ENCODE results near the gene SF3B3.
"Not testable (repeated sequence)": the region's sequence is repeated elsewhere in the genome, so short reads cannot be mapped to it uniquely, and the experiment has no call there.

SF3B3 gene

GRCh38 chr16:70579648-70580630 lies 56.3 kb downstream of the SF3B3 start:
- Mint-ChIP-seq H3K4me3 (no peak overlapping the region), H3K4me1 (ENCODE audit: low read depth) (peaks cover 2% of the 10 kb centered on the region), H3K9me3 (no peaks in the 10 kb centered on the region), H3K36me3 (ENCODE audit: low read depth) (peaks cover 3% of the 10 kb centered on the region), H3K27me3 (ENCODE audit: low read depth) (no peaks in the 10 kb centered on the region), H3K27ac (no peak overlapping the region)

GRCh38 chr16:70582280-70582978 lies 58.8 kb downstream of the SF3B3 start:
- Mint-ChIP-seq H3K27me3 (ENCODE audit: low read depth) (no peaks in the 10 kb centered on the region), H3K4me3 (no peak overlapping the region), H3K36me3 (ENCODE audit: low read depth) (no peaks in the 10 kb centered on the region), H3K4me1 (ENCODE audit: low read depth) (no peaks in the 10 kb centered on the region), H3K27ac (no peak overlapping the region), H3K9me3 (no peaks in the 10 kb centered on the region)

GRCh38 chr16:70586731-70587130 lies 63.1 kb downstream of the SF3B3 start:
- Mint-ChIP-seq H3K9me3 (no peaks in the 10 kb centered on the region), H3K4me3 (no peak overlapping the region), H3K27me3 (ENCODE audit: low read depth) (no peaks in the 10 kb centered on the region), H3K4me1 (ENCODE audit: low read depth) (no peaks in the 10 kb centered on the region), H3K36me3 (ENCODE audit: low read depth) (no peaks in the 10 kb centered on the region), H3K27ac (no peak overlapping the region)

GRCh38 chr16:70588565-70588964 lies 64.9 kb downstream of the SF3B3 start:
- H3K9me3 Mint-ChIP-seq = no peaks in the 10 kb centered on the region
- H3K27ac Mint-ChIP-seq = no peak overlapping the region
- H3K4me3 Mint-ChIP-seq = no peak overlapping the region
- no peaks in the 10 kb centered on the region for H3K4me1 Mint-ChIP-seq (ENCODE audit: low read depth)
- no peaks in the 10 kb centered on the region for H3K27me3 Mint-ChIP-seq (ENCODE audit: low read depth)
- no peaks in the 10 kb centered on the region for H3K36me3 Mint-ChIP-seq (ENCODE audit: low read depth)

- not testable (repeated sequence) for H3K4me3 Mint-ChIP-seq; H3K9me3 Mint-ChIP-seq; H3K36me3 Mint-ChIP-seq (ENCODE audit: low read depth); H3K27me3 Mint-ChIP-seq (ENCODE audit: low read depth); H3K4me1 Mint-ChIP-seq (ENCODE audit: low read depth); H3K27ac Mint-ChIP-seq
Measured at GRCh38 chr16:70589416-70589815, 65.8 kb downstream of the SF3B3 start.

- H3K9me3 Mint-ChIP-seq = no peaks in the 10 kb centered on the region
- H3K4me1 Mint-ChIP-seq (ENCODE audit: low read depth) = no peaks in the 10 kb centered on the region
- no peaks in the 10 kb centered on the region for H3K36me3 Mint-ChIP-seq (ENCODE audit: low read depth)
- H3K27ac Mint-ChIP-seq = no peak overlapping the region
- no peak overlapping the region for H3K4me3 Mint-ChIP-seq
- H3K27me3 Mint-ChIP-seq (ENCODE audit: low read depth) = no peaks in the 10 kb centered on the region
Measured at GRCh38 chr16:70589998-70590471, 66.4 kb downstream of the SF3B3 start.

GRCh38 chr16:70590722-70591415 lies 67.3 kb downstream of the SF3B3 start:
- no peaks in the 10 kb centered on the region for H3K27me3 Mint-ChIP-seq (ENCODE audit: low read depth)
- no peaks in the 10 kb centered on the region for H3K36me3 Mint-ChIP-seq (ENCODE audit: low read depth)
- no peaks in the 10 kb centered on the region for H3K4me1 Mint-ChIP-seq (ENCODE audit: low read depth)
- H3K4me3 Mint-ChIP-seq = no peak overlapping the region
- no peaks in the 10 kb centered on the region for H3K9me3 Mint-ChIP-seq
- no peak overlapping the region for H3K27ac Mint-ChIP-seq

GRCh38 chr16:70591615-70592014 lies 68.0 kb downstream of the SF3B3 start:
- Mint-ChIP-seq H3K4me3 (no peak overlapping the region), H3K27me3 (ENCODE audit: low read depth) (no peaks in the 10 kb centered on the region), H3K36me3 (ENCODE audit: low read depth) (no peaks in the 10 kb centered on the region), H3K4me1 (ENCODE audit: low read depth) (no peaks in the 10 kb centered on the region), H3K27ac (no peak overlapping the region), H3K9me3 (no peaks in the 10 kb centered on the region)

GRCh38 chr16:70592106-70592571 lies 68.5 kb downstream of the SF3B3 start:
- Mint-ChIP-seq H3K27ac (no peak overlapping the region), H3K9me3 (no peaks in the 10 kb centered on the region), H3K36me3 (ENCODE audit: low read depth) (no peaks in the 10 kb centered on the region), H3K4me1 (ENCODE audit: low read depth) (no peaks in the 10 kb centered on the region), H3K27me3 (ENCODE audit: low read depth) (no peaks in the 10 kb centered on the region), H3K4me3 (no peak overlapping the region)

- Mint-ChIP-seq H3K27me3 (ENCODE audit: low read depth) (no peaks in the 10 kb centered on the region), H3K27ac (no peak overlapping the region), H3K9me3 (no peaks in the 10 kb centered on the region), H3K36me3 (ENCODE audit: low read depth) (no peaks in the 10 kb centered on the region), H3K4me3 (no peak overlapping the region), H3K4me1 (ENCODE audit: low read depth) (no peaks in the 10 kb centered on the region)
Measured at GRCh38 chr16:70593544-70593943, 69.9 kb downstream of the SF3B3 start.

- Mint-ChIP-seq H3K9me3 (no peaks in the 10 kb centered on the region), H3K36me3 (ENCODE audit: low read depth) (no peaks in the 10 kb centered on the region), H3K4me3 (no peak overlapping the region), H3K27ac (no peak overlapping the region), H3K4me1 (ENCODE audit: low read depth) (no peaks in the 10 kb centered on the region), H3K27me3 (ENCODE audit: low read depth) (no peaks in the 10 kb centered on the region)
Measured at GRCh38 chr16:70594569-70594968, 71.0 kb downstream of the SF3B3 start.

- H3K9me3 Mint-ChIP-seq = no peaks in the 10 kb centered on the region
Measured at GRCh38 chr16:70597135-70597835, 73.7 kb downstream of the SF3B3 start.

GRCh38 chr16:70598937-70599503 lies 75.4 kb downstream of the SF3B3 start:
- H3K27ac Mint-ChIP-seq = no peak overlapping the region
- H3K27me3 Mint-ChIP-seq (ENCODE audit: low read depth) = no peaks in the 10 kb centered on the region
- no peak overlapping the region for H3K4me3 Mint-ChIP-seq
- H3K4me1 Mint-ChIP-seq (ENCODE audit: low read depth) = no peaks in the 10 kb centered on the region
- H3K36me3 Mint-ChIP-seq (ENCODE audit: low read depth) = no peaks in the 10 kb centered on the region
- H3K9me3 Mint-ChIP-seq = no peaks in the 10 kb centered on the region

More at GRCh38 chr16:70597135-70597835, 73.7 kb downstream of the SF3B3 start:
- no peaks in the 10 kb centered on the region for H3K27me3 Mint-ChIP-seq (ENCODE audit: low read depth)
- H3K4me3 Mint-ChIP-seq = no peak overlapping the region
- H3K27ac Mint-ChIP-seq = no peak overlapping the region
- H3K4me1 Mint-ChIP-seq (ENCODE audit: low read depth) = no peaks in the 10 kb centered on the region
- no peaks in the 10 kb centered on the region for H3K36me3 Mint-ChIP-seq (ENCODE audit: low read depth)

GRCh38 chr16:70600730-70601129 lies 77.1 kb downstream of the SF3B3 start:
- Mint-ChIP-seq H3K27ac (no peak overlapping the region), H3K4me3 (no peak overlapping the region), H3K4me1 (ENCODE audit: low read depth) (no peaks in the 10 kb centered on the region), H3K9me3 (no peaks in the 10 kb centered on the region), H3K36me3 (ENCODE audit: low read depth) (no peaks in the 10 kb centered on the region), H3K27me3 (ENCODE audit: low read depth) (no peaks in the 10 kb centered on the region)

Measured in T-helper 1 cell treated with Interleukin-12 subunit alpha and Interleukin-12 subunit beta and Interleukin-4 antibody, amounts not matched to agents 30 μg/mL and 1 μg/mL, for 36 hours (primary cell).